WTC11 (cell line): ENCODE results near the gene LRRC8D. TPM values are rescaled to one million over a fixed set of nuclear protein-coding genes. Genes with fewer than 3 reads are reported as not detected.

Experiments
- ATAC-seq: fragments of 200-7000 bp; cut with Tn5 transposase; 2 replicates; pipeline ENCODE4 v1.10.0; 2021; ENCODE audit warnings: mild to moderate bottlenecking, moderate library complexity
- CTCF ChIA-PET: fragments of 300-600 bp; sonication (Branson Sonifier 250); formaldehyde crosslinking; loops from one replicate; lab custom pipeline; 2021; ENCODE audit warnings: antibody characterized with exemption; lab: Charles Lee
- POLR2A ChIA-PET: fragments of 350-600 bp; sonication (Branson Sonifier 250); formaldehyde crosslinking; loops from one replicate; lab custom pipeline; 2021; ENCODE audit warnings: antibody characterized with exemption; lab: Charles Lee
- DNase-seq: peaks from one replicate; pipeline ENCODE4 v3.0.0; 2021; ENCODE audit warnings: low spot score
- H3K27ac Mint-ChIP-seq: 2 replicates; pipeline ENCODE4 v1.8.0; 2021; ENCODE audit warnings: mixed read lengths
- H3K27me3 Mint-ChIP-seq: 2 replicates; pipeline ENCODE4 v1.8.0; 2021; ENCODE audit warnings: low read depth, mild to moderate bottlenecking, moderate library complexity, mixed read lengths
- H3K36me3 Mint-ChIP-seq: 2 replicates; pipeline ENCODE4 v1.8.0; 2021; ENCODE audit warnings: mixed read lengths
- H3K4me1 Mint-ChIP-seq: 2 replicates; pipeline ENCODE4 v1.8.0; 2022; ENCODE audit warnings: mixed read lengths
- H3K4me3 Mint-ChIP-seq: 2 replicates; pipeline ENCODE4 v1.8.0; 2021; ENCODE audit warnings: mild to moderate bottlenecking, moderate library complexity, mixed read lengths
- H3K9me3 Mint-ChIP-seq: 2 replicates; pipeline ENCODE4 v1.8.0; 2021; ENCODE audit warnings: mixed read lengths
- CBFB ChIP-seq: sonication (generic); formaldehyde crosslinking; IDR thresholded peaks from 2 replicates; pipeline ENCODE4 v1.8.1; 2022; ENCODE audit warnings: mild to moderate bottlenecking, low read depth, missing genetic modification reagents
- CREB1 ChIP-seq: sonication (generic); formaldehyde crosslinking; IDR thresholded peaks from 2 replicates; pipeline ENCODE4 v1.8.0; 2023; ENCODE audit warnings: mild to moderate bottlenecking, missing genetic modification reagents
- CREM ChIP-seq: sonication (generic); formaldehyde crosslinking; IDR thresholded peaks from 2 replicates; pipeline ENCODE4 v1.8.1; 2022; ENCODE audit warnings: mild to moderate bottlenecking, missing genetic modification reagents, moderate library complexity
- EMX1 ChIP-seq: fragments of 250-450 bp; sonication (Bioruptor Pico); IDR thresholded peaks from 2 replicates; pipeline ENCODE4 v1.8.0; 2021; ENCODE audit warnings: mild to moderate bottlenecking
- ESRRA ChIP-seq: sonication (generic); formaldehyde crosslinking; IDR thresholded peaks from 2 replicates; pipeline ENCODE4 v1.8.1; 2022; ENCODE audit warnings: mild to moderate bottlenecking, missing genetic modification reagents, borderline replicate concordance
- JUN ChIP-seq: sonication (generic); formaldehyde crosslinking; IDR thresholded peaks from 2 replicates; pipeline ENCODE4 v1.8.0; 2023; ENCODE audit warnings: mild to moderate bottlenecking, missing genetic modification reagents
- MXD4 ChIP-seq: fragments of 250-450 bp; sonication (Bioruptor Pico); IDR thresholded peaks from 2 replicates; pipeline ENCODE4 v1.8.0; 2021; ENCODE audit warnings: mild to moderate bottlenecking, moderate library complexity, borderline replicate concordance
- NFYB ChIP-seq: sonication (generic); formaldehyde crosslinking; conservative IDR thresholded peaks from 2 replicates; pipeline ENCODE4 v1.8.0; 2022; ENCODE audit warnings: low read depth, missing genetic modification reagents
- NR3C1 ChIP-seq: sonication (generic); formaldehyde crosslinking; conservative IDR thresholded peaks from 2 replicates; pipeline ENCODE4 v1.8.1; 2023; ENCODE audit warnings: low read depth, mild to moderate bottlenecking, missing genetic modification reagents
- PRRX2 ChIP-seq: fragments of 250-450 bp; sonication (Bioruptor Pico); IDR thresholded peaks from 2 replicates; pipeline ENCODE4 v1.8.0; 2021; ENCODE audit warnings: mild to moderate bottlenecking
- SMAD4 ChIP-seq: sonication (generic); formaldehyde crosslinking; IDR thresholded peaks from 2 replicates; pipeline ENCODE4 v1.8.0; 2022; ENCODE audit warnings: mild to moderate bottlenecking, missing genetic modification reagents
- SP1 ChIP-seq: sonication (generic); formaldehyde crosslinking; conservative IDR thresholded peaks from 2 replicates; pipeline ENCODE4 v1.8.1; 2022; ENCODE audit warnings: missing genetic modification reagents
- ZBTB21 ChIP-seq: sonication (generic); formaldehyde crosslinking; IDR thresholded peaks from 2 replicates; pipeline ENCODE4 v1.8.1; 2023; ENCODE audit warnings: mild to moderate bottlenecking, missing genetic modification reagents, borderline replicate concordance
- total RNA-seq: library from RNA; stranded (reverse); gene quantifications from 3 replicates; pipeline ENCODE4 v1.2.3, GENCODE V29; 2021
- TF ChIP-seq, protein P1 (sequence below): sonication (generic); formaldehyde crosslinking; conservative IDR thresholded peaks from 2 replicates; pipeline ENCODE4 v1.8.1; 2022; ENCODE audit warnings: mild to moderate bottlenecking, missing genetic modification reagents
- TF ChIP-seq, protein P2 (sequence below): fragments of 200-600 bp; IDR thresholded peaks from 2 replicates; pipeline ENCODE4 v1.8.0; 2022; ENCODE audit warnings: antibody characterized with exemption
- TF ChIP-seq, protein P3 (sequence below): sonication (generic); formaldehyde crosslinking; IDR thresholded peaks from 2 replicates; pipeline ENCODE4 v1.8.1; 2023; ENCODE audit warnings: mild to moderate bottlenecking, missing genetic modification reagents, moderate library complexity
- TF ChIP-seq, protein P4 (sequence below): sonication (generic); formaldehyde crosslinking; IDR thresholded peaks from 2 replicates; pipeline ENCODE4 v1.8.1; 2022; ENCODE audit warnings: missing genetic modification reagents, borderline replicate concordance
- TF ChIP-seq, protein P5 (sequence below): sonication (generic); formaldehyde crosslinking; IDR thresholded peaks from 2 replicates; pipeline ENCODE4 v1.8.1; 2022; ENCODE audit warnings: low read depth, missing genetic modification reagents, borderline replicate concordance

LRRC8D gene
- total RNA-seq, 1 experiment from 2014 or later = 42.6 TPM

DNA sequence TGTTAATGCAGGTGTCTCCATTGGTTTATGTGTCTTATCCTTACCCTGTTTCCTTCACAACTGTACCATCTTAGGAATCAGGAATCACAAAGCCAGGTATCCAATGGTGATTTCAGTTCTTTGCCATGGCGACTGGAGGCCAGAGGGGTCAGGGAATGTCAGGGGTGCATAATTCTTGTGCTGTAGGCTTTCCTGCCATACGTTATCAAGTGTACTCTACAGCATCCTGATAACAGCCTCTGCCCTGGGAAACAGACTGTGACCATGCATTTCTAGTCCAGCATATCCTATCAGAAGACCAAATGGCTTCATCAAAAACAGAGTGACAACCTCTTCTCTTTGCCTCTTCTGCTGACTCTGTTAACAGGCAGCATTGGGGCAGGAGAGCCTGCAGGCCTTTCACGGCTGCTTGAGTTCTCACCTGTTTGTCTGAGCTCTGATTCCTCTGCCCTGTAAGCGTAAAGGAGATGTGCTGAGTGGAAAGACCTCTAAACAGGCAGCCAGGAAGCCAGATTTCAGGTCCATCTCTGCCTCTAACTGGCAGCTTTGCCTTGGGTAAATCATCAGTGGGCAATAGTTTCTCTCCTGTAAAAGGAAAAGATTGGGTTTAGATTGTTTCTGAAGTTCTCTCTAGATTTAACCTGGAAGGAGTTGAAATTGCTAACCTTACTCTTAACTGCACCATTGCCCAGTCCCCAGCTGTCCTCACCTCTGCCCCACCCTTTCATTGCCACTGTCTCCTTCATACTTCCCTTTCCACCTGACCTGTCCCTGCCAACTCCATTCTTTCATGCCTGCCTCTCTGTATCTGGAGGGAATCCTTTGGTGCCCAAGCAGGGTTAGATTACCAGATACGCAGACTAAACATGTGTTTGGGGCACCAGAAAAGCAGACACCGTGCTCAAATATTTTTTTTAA, 80.2 kb downstream of the LRRC8D start:
- POLR2A ChIA-PET = interaction anchor here (1.1 kb wide), 1 partner anchor 10 kb away, joined by 4 read pairs; no protein-coding TSS in a partner anchor
- DNase-seq = no peak
- H3K4me1 Mint-ChIP-seq = peaks cover 76% of the 10 kb centered on the region
- TF ChIP-seq ESRRA (CRISPR knock-in tag) (no peak), ZBTB21 (no peak), CREB1 (CRISPR knock-in tag) (no peak), MXD4 (CRISPR knock-in tag) (no peak), SP1 (no peak), JUN (CRISPR knock-in tag) (no peak)
- TF ChIP-seq, protein P1, sequence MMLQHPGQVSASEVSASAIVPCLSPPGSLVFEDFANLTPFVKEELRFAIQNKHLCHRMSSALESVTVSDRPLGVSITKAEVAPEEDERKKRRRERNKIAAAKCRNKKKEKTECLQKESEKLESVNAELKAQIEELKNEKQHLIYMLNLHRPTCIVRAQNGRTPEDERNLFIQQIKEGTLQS (CRISPR knock-in tag) = no peak
- TF ChIP-seq, protein P2, sequence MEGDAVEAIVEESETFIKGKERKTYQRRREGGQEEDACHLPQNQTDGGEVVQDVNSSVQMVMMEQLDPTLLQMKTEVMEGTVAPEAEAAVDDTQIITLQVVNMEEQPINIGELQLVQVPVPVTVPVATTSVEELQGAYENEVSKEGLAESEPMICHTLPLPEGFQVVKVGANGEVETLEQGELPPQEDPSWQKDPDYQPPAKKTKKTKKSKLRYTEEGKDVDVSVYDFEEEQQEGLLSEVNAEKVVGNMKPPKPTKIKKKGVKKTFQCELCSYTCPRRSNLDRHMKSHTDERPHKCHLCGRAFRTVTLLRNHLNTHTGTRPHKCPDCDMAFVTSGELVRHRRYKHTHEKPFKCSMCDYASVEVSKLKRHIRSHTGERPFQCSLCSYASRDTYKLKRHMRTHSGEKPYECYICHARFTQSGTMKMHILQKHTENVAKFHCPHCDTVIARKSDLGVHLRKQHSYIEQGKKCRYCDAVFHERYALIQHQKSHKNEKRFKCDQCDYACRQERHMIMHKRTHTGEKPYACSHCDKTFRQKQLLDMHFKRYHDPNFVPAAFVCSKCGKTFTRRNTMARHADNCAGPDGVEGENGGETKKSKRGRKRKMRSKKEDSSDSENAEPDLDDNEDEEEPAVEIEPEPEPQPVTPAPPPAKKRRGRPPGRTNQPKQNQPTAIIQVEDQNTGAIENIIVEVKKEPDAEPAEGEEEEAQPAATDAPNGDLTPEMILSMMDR = no peak
- TF ChIP-seq, protein P3, sequence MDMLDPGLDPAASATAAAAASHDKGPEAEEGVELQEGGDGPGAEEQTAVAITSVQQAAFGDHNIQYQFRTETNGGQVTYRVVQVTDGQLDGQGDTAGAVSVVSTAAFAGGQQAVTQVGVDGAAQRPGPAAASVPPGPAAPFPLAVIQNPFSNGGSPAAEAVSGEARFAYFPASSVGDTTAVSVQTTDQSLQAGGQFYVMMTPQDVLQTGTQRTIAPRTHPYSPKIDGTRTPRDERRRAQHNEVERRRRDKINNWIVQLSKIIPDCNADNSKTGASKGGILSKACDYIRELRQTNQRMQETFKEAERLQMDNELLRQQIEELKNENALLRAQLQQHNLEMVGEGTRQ = no peak
- TF ChIP-seq, all 79 proteins: peak for 0
- Mint-ChIP-seq H3K4me3 (no peak overlapping the region), H3K27me3 (no peaks in the 10 kb centered on the region), H3K27ac (peak overlapping the region; percentile 46), H3K9me3 (no peaks in the 10 kb centered on the region), H3K36me3 (no peaks in the 10 kb centered on the region)
- ATAC-seq = no peak
- CTCF ChIA-PET = no interaction called here

DNA sequence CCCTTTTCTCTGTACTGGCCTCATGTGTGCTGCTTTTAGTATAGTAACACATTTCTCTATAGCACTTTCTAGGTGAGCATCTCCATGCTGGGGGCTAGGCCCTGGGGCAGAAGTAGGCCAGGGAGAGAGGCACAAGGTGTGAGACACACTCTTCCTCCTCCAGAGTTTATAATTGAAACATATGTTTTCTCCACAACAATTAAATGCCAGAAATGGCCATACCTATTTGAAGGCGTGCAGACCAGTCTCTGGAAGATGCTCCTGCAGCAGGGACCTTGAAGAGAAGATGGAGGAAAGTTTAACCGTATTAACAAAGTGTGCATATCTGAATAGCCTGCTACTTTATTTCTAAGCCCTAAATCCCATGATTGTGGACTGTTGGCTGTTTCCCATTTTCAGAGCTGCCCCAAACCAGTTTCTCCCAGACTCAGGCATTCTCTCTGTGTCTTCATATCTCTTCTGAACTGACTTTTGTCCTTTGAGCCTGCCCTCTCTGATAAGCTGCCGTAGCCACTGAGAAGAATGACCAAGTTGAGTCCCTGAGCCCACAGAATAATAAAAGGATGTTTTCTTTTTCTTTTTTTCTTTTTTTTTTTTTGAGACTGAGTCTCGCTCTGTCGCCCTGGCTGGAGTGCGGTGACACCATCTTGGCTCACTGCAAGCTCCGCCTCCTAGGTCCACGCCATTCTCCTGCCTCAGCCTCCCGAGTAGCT, 81.3 kb downstream of the LRRC8D start:
- ChIA-PET CTCF (no interaction called here), POLR2A (no interaction called here)
- Mint-ChIP-seq H3K36me3 (no peaks in the 10 kb centered on the region), H3K27me3 (no peaks in the 10 kb centered on the region), H3K4me3 (no peak overlapping the region), H3K4me1 (peaks cover 86% of the 10 kb centered on the region), H3K9me3 (no peaks in the 10 kb centered on the region), H3K27ac (peak overlapping the region; percentile 73; the same call in 1 of the 2 replicates)
- TF ChIP-seq EMX1 (CRISPR knock-in tag) (no peak), PRRX2 (CRISPR knock-in tag) (no peak), CREM (CRISPR knock-in tag) (no peak), CBFB (CRISPR knock-in tag) (no peak), SMAD4 (CRISPR knock-in tag) (no peak), NFYB (CRISPR knock-in tag) (no peak), NR3C1 (CRISPR knock-in tag) (no peak)
- TF ChIP-seq, protein P4, sequence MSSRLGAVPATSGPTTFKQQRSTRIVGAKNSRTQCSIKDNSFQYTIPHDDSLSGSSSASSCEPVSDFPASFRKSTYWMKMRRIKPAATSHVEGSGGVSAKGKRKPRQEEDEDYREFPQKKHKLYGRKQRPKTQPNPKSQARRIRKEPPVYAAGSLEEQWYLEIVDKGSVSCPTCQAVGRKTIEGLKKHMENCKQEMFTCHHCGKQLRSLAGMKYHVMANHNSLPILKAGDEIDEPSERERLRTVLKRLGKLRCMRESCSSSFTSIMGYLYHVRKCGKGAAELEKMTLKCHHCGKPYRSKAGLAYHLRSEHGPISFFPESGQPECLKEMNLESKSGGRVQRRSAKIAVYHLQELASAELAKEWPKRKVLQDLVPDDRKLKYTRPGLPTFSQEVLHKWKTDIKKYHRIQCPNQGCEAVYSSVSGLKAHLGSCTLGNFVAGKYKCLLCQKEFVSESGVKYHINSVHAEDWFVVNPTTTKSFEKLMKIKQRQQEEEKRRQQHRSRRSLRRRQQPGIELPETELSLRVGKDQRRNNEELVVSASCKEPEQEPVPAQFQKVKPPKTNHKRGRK (CRISPR knock-in tag) = no peak
- TF ChIP-seq, protein P5, sequence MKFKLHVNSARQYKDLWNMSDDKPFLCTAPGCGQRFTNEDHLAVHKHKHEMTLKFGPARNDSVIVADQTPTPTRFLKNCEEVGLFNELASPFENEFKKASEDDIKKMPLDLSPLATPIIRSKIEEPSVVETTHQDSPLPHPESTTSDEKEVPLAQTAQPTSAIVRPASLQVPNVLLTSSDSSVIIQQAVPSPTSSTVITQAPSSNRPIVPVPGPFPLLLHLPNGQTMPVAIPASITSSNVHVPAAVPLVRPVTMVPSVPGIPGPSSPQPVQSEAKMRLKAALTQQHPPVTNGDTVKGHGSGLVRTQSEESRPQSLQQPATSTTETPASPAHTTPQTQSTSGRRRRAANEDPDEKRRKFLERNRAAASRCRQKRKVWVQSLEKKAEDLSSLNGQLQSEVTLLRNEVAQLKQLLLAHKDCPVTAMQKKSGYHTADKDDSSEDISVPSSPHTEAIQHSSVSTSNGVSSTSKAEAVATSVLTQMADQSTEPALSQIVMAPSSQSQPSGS (CRISPR knock-in tag) = no peak
- ATAC-seq = no peak
- DNase-seq = no peak
